ENCODE measurements around the gene NTM. TPM values are rescaled to one million over a fixed set of nuclear protein-coding genes. Genes with fewer than 3 reads are reported as not detected.

The NTM gene
- total RNA-seq, 1 donor from 2014 or later, result 158 TPM

DNA sequence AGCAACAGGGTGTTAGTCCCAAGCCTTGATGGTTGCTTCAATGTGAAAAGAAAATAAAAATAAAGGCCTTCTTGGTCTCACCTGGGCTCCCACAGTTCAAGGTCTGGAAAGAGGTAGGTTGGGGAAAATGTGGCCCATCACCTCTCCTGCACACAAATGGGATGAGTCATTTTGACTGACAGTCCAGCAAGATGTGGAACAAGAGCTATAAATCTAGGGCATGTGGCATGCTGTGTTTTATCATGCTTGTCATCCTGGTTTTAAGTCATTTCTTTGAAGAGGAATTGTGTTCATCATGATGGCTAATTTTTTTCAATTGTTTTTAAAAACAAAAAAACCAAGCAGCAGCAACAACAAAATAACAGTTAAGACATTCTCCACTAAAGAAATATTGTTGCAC lies 503.7 kb downstream of the NTM start:
- no peak for DNase-seq

DNA sequence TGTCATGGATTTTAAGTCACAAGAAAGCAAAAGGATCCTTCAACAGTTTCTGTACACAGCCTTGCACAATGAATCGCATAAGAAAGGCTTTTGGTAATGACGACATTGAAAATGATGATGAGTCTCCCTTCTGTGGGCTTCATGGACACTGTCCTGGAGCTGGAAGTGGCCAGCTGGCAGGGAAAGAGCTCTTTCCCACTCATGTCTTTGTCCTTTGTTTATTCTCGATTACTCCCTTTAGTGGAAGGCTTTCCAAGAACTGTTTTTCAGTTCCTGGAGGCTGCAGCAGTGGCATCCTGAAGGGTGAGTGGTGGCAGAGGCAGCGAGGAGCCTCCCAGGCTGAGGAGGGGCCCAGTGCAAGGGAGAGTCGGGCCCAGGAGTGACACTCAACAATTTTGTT lies 505.2 kb downstream of the NTM start:
- no peak for DNase-seq

DNA sequence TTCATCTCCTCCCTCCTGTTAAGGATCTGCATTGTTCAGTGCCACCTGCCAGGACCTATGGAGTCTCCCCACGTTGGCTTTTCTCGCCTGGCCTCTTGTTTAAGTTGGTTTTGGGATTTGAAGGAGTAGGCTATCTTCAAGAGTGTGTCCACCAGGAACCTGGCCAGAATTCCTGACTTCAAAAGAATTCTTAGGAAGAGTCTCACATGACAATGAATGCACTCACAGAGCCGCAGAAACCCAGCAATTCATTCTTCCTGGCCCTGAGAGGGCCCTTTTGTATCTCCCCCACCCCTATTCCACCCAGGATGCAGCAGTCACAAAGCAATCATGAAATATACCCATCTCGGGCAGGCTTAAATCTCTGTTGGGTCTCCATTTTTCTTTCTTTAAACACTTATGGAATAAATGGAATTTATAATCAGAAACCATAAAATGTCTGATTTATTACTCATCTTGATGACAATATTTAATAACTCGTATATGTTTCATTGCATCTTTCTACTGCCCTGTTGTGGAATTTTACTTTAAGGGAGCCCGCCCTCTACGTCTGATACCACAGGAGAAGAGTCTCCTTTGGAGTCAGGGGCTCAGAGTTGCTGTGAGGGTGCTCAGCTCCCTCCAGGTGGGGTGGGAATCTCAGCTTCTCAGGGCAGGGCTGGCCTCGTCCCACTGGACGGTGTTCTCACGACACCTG lies 507.0 kb downstream of the NTM start:
- DNase-seq, result no peak

DNA sequence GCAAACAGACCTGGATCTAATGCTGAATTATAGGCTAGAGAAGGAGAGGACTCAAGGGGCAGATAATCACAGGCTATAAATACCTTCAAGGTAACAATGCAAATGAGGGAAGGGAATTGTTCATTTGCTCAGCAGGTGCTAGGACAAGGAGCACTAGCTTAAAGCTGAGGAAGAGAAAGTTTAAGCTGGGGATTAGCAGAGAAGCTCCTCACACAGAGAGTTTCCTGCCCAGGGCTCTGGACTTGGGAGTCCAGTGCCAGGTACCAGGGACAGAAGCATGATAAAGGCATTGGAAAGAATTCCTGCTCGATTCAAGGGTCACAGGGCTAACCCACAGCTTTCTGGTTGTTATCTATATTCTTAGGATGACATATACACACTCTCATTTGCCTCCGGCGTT lies 509.9 kb downstream of the NTM start:
- no peak for DNase-seq

DNA sequence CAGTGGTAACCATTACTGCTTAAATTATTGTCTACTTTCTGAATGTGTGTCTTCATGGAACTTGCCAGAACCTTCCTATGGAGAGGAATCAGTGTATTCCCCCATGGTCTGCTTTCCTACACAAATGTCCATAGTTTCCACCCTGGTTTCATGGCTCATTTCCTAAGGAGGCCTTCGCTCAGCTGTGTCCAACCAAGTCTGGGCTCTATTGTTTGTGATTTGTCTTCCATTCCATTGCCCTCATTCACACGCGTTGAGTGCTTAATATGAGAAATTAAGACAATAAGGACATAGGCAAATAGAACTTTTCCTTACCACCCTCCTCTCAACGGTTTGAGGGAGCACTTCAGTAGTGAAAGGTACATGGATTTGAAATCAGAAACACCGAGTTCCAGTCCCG lies 510.6 kb downstream of the NTM start:
- DNase-seq, result no peak

DNA sequence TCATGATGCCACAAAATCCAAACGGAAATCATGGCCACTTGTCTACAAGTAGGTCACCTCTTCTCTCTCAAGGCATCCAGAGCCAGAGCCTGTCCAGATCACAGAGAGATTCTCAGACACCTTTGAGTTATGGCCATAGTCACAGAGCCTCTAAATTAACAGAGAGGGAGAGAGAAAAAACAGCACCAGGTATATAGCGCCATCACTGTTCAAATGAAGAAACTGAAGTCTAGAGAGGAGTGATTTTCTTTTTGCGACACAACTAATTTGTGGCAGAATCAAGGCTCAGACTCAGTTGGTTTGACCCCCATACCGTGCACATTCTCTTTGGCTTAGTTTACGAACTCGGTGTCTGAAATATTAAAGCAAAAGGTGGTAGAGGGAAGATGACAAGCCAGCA lies 512.9 kb downstream of the NTM start:
- no peak for DNase-seq

DNA sequence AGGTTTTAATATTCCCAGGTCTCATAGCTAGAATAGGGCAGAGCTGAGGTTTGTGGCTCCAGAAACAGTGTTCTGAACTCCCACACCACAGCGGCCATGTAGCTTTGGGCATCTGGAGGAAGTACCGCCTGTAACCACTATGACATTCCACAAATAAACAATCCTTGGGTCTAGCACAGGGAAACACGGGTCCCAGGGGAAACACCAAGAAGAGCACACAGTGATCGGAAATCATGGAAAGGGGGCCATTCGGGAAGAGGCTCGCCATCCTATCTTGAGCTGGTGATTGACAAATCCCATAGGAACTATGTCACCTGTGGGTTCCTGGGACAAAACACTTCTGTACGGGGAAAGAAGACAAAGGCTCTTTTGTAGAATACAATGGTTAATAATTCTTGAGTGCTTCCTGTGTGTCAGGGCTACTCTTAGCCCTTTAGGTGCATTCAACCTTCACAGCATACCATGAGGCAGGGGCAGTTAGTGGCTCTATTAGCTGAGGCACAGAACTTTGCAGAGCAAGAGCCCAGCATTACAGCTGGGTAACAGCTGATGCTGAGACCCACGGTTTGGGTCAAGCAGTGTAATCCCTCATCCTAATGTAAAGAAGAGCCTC lies 514.2 kb downstream of the NTM start:
- DNase-seq, result no peak

DNA sequence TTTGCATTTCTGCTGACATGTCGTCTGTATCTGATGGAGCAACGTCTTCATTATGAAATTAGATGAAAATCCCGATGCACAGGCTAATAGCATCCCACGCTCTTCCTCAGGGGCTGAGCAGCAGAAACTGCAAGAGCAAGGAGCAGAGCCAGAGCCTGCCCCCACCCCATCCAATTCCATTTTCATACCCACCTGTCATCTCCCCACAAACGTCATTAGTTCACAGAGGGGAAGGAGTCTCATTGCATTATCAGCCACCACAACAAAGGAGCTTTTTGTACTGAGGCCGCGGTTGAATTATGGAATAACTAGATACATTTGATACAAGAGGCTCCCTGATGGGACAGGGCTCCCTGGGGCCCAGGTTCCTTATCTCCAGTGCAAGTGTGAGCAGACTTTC lies 515.0 kb downstream of the NTM start:
- no peak for DNase-seq

DNA sequence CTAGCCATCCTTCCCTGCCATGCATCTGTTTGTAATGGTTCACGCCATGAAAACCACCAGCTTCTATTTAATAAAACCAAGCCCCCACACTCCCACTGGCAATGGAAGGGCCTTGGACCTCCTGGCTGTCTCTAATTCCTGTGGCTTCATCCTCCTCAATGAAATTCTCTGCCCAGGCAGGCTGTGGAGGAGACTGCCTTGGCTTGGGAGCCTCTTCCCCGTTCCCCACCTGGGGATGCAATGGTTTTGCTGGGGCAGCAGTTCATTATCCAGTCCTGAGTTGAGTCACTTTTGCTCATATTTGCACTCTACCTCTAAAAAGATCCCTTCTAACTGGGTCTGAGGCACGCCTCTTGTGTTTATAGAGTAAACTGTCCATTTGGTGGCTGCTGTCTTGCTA lies 515.8 kb downstream of the NTM start:
- no peak for DNase-seq

DNA sequence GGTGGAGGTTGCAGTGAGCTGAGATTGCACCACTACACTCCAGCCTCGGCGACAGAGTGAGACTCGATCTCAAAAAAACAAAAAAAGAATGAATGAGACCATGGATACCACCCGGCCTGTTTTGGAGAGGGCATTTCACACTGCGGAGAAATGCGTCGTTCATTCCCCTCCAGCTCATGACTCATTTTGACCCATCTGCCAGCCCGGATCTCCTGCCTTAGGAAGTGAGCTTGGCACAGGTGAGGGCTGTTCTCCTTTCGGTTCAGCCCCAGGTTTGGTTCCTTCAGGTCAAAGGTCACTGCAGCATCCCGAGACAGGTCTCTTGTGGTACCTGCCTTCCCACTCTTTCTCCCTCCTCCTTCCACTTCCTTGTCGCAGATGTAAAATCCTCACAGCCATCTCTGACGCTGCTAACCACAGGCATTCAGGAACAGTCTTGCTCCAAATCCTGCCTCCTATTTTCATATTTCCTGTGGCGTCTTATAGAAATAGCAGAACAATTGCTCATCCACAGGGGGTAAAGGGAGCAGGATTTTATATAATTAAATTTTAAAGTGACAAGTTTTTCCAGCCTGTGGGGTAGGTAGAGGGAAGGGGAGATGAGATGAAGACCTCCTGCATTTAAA lies 517.9 kb downstream of the NTM start:
- DNase-seq, result no peak

DNA sequence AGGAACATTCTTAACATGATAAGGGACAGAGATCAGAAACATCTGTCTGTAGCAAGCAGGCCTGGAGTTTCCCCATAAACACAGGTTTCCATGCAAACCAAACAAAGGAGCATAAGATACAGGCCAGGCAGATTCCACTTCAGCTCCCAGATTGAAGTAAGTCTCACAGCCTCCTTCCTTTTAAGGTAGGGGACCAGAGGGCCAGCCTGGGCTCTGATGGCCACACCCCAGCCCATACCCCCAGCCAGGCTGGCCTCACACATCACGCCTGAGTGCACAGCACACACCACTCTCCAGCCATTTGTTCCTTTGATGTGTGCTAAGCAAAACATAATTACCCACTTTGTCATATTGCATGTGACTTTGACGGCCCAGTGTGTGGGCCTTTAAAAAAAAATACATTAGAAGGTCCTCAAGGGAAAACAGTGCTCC lies 518.7 kb downstream of the NTM start:
- DNase-seq, result no peak

DNA sequence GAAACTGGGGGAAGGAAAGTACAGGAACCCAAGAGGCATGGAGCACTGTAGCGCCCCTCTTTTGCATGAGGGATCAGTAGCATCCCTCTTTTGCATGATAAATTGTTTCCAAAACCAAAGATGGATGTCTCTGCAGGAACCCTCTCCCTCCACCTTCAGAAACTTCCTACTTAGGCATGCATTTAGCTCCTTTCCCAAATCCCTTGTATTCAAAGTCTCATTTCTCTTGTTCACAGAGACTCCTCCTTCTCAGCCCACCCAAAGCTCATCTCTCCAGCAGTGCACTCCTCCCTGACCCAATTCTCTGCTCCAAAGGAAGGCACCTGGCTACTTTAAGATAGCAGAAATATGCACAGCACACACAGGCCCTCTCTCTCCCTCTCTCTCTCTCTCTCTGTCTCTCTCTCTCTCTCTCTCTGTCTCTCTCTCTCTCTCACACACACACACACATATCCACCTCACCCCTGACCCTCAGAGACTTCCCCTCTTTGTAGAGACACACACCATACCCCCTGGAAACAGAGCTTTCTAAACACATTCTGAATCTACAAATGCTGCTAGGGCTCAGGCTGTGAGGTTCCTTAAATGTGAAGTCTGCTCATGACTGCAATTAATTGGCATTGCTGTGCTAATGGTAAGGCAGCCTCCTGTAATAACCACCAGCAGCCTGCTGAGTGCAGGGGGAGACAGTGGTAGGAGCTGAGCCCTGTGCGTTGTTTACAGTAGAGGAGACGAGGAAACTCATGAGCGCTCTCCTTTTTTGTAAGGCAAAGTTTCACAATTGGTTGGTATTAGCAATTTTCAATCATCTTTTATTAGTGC lies 519.6 kb downstream of the NTM start:
- DNase-seq, result no peak

DNA sequence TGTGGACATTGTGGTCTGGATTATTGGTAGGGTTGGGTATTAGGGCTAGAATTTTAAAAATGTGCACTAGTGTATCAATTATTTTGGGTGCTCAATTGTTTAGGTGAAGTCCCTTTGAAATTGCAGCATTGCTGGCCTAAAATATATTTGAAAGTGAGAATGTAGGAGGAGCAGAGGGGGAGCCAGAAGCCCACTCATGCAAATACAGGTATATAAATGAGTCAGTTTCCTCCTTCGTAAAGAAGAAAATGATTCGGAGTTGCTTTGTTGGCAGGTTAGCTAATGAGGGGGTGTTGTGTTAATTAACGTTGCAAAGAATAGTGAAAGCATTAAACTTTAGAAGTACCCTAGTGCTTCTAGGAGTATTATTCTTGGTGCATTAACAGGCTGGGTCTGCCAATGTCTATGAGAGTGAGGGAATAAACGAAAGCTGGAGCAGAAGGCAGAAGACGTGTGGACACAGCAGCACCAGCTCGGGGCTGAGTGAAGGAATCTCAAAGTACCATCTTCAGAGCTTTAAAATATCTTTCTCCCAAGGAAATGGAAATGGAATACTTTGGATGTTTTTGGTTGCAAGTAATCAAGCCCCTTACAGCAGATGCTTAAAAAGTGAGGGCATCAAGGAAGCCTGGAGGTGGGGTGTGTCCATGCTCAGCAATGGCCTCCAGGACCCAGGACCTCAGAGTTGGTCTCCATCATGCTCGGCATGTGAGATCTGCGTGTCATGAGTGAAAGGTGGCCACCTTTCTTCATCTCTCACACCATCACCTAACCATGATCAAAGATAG lies 522.9 kb downstream of the NTM start:
- DNase-seq, result no peak

DNA sequence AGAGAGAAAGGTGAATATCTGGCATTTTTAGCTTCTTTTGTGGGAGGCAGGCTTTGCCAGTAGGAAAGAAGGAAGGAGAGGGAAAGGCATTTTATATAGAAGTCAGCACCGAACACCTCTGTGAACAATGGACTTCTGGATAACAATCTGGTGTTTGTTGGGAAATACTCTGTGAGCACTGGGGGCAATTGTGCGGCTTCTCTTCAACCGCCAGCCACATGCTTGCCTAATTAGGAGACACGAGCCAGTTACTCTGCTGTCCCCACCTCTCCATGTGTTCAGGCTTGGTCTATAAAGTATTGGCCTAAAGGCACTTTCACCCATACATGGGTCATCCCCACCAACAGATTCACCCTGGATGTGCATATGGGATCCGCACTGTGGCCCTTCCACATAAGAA lies 523.6 kb downstream of the NTM start:
- no peak for DNase-seq

DNA sequence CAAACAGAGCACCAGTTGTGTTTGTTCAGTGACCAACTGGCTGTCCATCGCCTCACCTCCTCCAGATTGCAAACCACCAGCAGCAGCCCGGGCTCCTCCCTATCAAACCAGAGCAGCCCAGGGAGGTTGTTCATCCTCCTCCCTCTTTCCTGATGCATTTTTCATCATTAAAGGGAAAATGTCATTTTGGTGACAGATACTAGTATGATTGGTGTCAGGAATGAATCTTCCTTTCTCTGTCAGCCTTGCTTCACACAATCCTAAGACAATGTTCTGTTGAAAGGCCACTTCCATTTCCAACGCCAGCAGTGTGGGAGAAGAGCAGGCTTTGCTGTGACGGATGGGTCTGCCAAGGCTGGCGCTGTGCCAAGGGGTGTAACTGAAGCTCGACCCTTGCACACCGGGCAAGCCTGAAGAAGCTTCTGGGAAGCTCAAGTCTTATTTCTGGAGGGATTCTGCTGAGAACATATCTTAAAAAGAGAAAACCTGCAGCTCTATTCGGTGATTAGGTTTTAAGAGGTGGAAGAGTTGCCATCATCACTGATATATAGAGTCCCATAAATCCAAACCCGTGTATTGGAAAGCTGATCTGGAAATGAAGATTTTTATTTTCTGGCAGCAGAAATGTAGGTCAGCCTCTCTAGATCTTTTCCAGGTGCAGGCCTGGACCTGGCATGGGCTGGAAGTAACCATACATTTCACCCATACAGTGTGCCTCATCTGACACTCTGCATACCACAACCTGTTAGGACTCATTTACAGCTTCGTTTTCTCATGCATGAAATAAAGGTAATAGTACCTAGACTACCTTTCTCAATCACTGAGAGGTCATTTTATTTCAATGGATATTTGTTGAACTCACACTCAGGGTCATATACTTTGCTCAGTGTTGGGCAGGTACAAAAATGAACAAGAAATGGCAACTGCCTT lies 524.5 kb downstream of the NTM start:
- no peak for DNase-seq

DNA sequence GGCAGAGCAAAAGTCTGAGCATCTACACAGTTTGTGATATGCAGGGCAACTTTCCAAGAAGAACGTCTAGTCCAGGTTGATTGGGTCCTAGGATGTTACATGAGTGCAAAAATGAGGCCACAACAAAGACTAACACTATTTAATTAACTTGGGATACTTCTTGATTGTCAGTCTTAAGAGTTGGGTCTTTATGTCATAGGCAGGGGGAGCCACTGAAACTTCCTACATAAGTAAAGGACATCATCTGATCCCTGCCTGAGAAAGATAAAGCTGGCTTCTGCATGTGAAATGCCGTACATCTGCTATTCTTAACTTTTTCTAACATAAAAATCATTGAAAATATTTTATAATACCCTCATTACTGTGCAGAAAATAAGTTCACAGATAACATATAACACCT lies 525.5 kb downstream of the NTM start:
- DNase-seq, result no peak

DNA sequence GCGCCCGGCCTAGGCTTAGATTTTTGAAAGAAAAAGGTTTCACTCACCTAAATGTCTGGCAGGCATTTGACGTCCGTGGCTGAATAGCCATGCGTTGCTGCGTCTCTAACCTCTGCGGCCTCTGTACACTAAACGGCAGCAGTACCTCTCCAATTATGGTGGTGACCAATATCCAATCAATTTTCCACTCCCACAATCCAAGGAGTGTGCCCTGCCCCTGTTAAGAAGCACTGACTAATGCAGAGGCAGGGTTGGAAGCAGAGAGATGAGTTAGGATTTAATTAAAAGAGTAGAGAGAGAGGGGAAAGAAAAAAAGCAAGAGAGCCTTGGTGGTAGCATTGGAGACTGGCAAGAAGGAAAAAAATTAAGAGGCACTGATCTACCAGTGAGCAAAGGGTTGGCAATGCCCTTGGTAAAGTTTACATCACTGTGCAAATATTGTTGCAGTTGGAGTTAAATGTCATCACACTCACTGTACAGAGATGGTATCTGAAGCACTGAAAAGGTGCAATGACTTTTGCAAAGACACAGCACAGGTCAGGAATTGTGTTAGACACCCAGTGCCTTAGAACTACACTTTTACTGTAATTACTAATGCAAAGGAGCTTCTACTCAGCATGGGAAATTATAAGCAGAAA lies 526.7 kb downstream of the NTM start:
- DNase-seq, result no peak

DNA sequence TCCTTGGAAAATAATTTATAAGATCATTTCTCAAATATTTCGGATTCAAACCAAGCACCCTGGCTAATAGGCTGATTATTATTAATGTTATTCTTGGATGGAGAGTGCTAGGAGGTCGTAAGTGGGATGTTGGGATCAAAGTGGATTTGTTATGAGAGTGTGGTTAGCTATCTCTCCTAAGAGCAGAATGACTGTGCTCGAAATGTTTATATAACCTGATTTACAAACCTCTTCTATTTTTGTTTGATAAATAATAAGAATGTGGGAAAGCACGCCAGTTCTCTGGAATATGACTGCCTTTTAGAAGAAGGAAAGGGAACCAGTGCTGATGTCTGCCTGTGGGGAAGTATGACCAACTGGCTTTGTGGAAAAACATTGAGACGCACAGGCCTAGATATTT lies 527.5 kb downstream of the NTM start:
- DNase-seq, result no peak

DNA sequence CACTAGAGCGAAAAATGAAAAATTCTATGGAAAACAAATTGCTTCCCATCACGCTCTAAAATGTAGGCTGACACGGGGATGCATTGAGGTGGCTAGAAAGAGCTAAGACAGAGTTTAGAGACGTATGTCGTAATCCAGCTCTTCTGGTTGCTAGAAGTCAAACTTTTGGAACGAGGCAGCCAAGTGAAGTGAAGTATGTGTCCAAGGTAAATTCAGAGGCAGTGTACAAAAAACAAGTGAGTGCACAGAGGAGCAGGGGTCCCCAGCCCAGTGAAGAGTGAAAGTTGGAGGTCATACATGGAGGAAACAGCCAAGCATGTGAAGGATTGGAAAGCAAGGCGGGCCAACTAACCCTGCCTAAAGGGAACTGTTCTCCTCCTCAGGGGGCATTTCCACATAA lies 528.5 kb downstream of the NTM start:
- no peak for DNase-seq

DNA sequence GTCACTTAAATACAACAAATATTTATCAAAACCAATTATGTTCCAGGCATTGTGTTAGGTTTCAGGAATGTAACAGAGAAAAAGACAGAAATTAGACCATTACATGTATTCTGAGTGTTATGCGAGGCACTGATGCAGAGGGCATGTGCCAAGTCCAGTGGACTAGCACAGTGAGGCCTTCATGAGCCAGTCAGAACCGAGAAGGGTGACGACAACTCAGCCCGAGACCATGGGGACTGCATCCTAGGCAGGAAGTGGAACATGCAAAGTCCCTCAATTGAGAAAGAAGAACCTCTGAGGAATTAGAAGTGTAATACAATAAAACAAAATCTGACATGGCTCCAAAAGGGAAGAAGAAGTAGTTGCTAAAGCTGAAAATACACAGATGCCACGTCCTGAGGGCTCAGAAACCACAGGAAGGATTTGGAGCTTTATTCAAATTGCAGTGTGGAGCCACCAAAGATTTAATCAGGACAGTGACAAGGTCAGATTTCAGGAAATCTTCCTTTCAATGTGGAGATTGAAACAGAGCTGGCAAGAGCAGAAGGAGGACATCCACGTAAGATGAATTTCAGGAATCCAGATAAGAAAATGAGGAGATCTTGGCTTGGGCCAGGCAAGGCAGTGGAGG lies 529.6 kb downstream of the NTM start:
- DNase-seq, result no peak

Data from occipital lobe (tissue), 2 donors.